Esophagus muscularis mucosa (tissue), 4 donors: Measurements from ENCODE around the gene QSOX2. TPM values are rescaled to one million over a fixed set of nuclear protein-coding genes. Genes with fewer than 3 reads are reported as not detected.

Experiments
- DNase-seq: peaks from one replicate; pipeline ENCODE4 v3.0.0-alpha.2; 2017; ENCODE audit errors: extremely low spot score
- H3K27ac ChIP-seq, 4 donors: fragments of 200-600 bp; sonication (generic); replicated peaks in 1 of 4; 1 replicate in 3 of 4; 2 replicates in 1 of 4; pipeline ENCODE4 v1.5.1; 2016 to 2019; ENCODE audit warnings: mild to moderate bottlenecking in 1 of 4
- H3K27me3 ChIP-seq, 4 donors: fragments of 200-600 bp; sonication (generic); one replicate each; pipeline versions ENCODE4 v1.5.1 to v1.6.0; 2016 to 2019
- H3K36me3 ChIP-seq, 4 donors: fragments of 200-600 bp; sonication (generic); one replicate each; pipeline ENCODE4 v1.5.1; 2016 to 2019
- H3K4me1 ChIP-seq, 4 donors: fragments of 200-600 bp; sonication (generic); one replicate each; pipeline ENCODE4 v1.5.1; 2016 to 2019
- H3K4me3 ChIP-seq, 4 donors: fragments of 200-600 bp; sonication (generic); 1 replicate in 2 of 4; 2 replicates in 2 of 4; pipeline ENCODE4 v1.5.1; 2016 to 2019; ENCODE audit warnings: mild to moderate bottlenecking in 4 of 4, moderate library complexity in 1 of 4
- H3K9me3 ChIP-seq, 4 donors: fragments of 200-600 bp; sonication (generic); 1 replicate in 3 of 4; 2 replicates in 1 of 4; pipeline ENCODE4 v1.5.1; 2016 to 2019
- EP300 ChIP-seq: sonication (generic); formaldehyde crosslinking; IDR thresholded peaks from one replicate; pipeline ENCODE4 v1.6.1; 2017; ENCODE audit warnings: antibody characterized with exemption
- POLR2A ChIP-seq: fragments of 450-650 bp; IDR thresholded peaks from one replicate; pipeline ENCODE4 v1.6.1; 2017; ENCODE audit warnings: antibody characterized with exemption, moderate library complexity, mild to moderate bottlenecking, low read depth
- POLR2AphosphoS5 ChIP-seq, 2 donors: sonication (generic); formaldehyde crosslinking; IDR thresholded peaks; one replicate each; pipeline ENCODE4 v1.6.1; 2017; ENCODE audit warnings: antibody characterized with exemption in 2 of 2
- WGBS: methylation state at CpG from one replicate; pipeline ENCODE4 v1.1.5; 2018; 5-methylcytosine and 5-hydroxymethylcytosine counted together
- intact Hi-C: fragments of 100-400 bp; cut with DNase I; formaldehyde crosslinking; loops from one replicate; pipeline ENCODE4 v1.15.1; 2023
- total RNA-seq, 4 donors: library from RNA; depleted of rRNA; stranded (reverse); fragments of >200 nt; gene quantifications; one replicate each; pipeline versions ENCODE4 v1.1.0 to v1.2.1, GENCODE V29; 2016
- TF ChIP-seq, protein P1 (sequence below), 3 experiments: fragments of 200-600 bp in 2 of 3; fragments of 450-650 bp in 1 of 3; sonication (generic) in 2 of 3; IDR thresholded peaks; one replicate each; pipeline ENCODE4 v1.5.1; 2017 to 2019; ENCODE audit warnings: antibody characterized with exemption in 3 of 3, mild to moderate bottlenecking in 2 of 3, moderate library complexity in 1 of 3

The QSOX2 gene
- total RNA-seq, 4 donors from 2014 or later, result 5.4 to 7.6 (median 6.3) TPM

DNA sequence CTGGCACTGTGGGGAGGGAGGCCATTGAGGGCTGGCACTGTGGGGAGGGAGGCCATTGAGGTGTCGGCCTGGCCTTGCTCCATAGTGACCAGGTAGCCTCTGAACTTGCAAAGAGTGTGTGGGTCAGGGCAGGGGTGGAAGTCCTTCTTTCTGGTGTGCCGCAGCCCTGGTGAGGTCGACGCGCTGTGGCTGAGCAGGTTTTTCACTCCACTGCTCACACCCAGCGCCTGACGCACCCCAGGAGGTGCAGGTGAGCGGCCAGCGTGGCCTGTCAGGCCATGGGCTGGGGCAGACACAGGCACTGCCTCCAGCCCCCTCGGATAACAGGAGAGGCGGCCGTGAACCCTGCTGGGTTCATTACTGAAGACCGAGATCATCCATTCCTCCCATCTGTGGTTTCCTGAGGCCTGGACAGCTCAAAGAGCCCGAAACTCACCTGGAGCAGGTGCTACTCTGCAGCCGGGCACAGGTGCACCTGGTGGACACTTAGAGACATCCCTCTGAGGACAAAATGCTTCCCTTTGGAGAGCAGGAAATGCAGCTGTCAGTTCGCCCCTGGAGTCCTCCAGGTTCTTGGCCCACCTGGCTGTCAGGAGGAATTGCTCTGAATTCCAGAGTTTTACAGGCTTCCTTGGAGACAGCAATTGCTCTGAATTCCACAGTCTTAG is 73.1 kb downstream of the QSOX2 start:
- WGBS, result 100% methylated on average over 2 of the region's 16 CpGs
- Histone ChIP-seq H3K36me3 (no peaks in the 10 kb centered on the region), H3K9me3 (no peaks in the 10 kb centered on the region), H3K4me3 (no peak overlapping the region), H3K27me3 (peaks cover 0 to 70% (median 6%) of the 10 kb centered on the region in 4 donors), H3K4me1 (no peaks in the 10 kb centered on the region), H3K27ac (no peak overlapping the region)
- no peak for DNase-seq
- no peak for TF ChIP-seq POLR2A
- TF ChIP-seq EP300, result no peak
- TF ChIP-seq, protein P1, sequence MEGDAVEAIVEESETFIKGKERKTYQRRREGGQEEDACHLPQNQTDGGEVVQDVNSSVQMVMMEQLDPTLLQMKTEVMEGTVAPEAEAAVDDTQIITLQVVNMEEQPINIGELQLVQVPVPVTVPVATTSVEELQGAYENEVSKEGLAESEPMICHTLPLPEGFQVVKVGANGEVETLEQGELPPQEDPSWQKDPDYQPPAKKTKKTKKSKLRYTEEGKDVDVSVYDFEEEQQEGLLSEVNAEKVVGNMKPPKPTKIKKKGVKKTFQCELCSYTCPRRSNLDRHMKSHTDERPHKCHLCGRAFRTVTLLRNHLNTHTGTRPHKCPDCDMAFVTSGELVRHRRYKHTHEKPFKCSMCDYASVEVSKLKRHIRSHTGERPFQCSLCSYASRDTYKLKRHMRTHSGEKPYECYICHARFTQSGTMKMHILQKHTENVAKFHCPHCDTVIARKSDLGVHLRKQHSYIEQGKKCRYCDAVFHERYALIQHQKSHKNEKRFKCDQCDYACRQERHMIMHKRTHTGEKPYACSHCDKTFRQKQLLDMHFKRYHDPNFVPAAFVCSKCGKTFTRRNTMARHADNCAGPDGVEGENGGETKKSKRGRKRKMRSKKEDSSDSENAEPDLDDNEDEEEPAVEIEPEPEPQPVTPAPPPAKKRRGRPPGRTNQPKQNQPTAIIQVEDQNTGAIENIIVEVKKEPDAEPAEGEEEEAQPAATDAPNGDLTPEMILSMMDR (IDR thresholded peaks at IDR 0.05), result no peak
- TF ChIP-seq POLR2AphosphoS5 (IDR thresholded peaks at IDR 0.05), result no peak
- intact Hi-C loops, result no loop called here

GRCh38 chr9:136171801-136172411 is 73.7 kb downstream of the QSOX2 start:
- Histone ChIP-seq H3K4me3 (no peak overlapping the region), H3K27ac (no peak overlapping the region), H3K27me3 (peaks cover 0 to 64% (median 6%) of the 10 kb centered on the region in 4 donors), H3K36me3 (no peaks in the 10 kb centered on the region), H3K9me3 (no peaks in the 10 kb centered on the region), H3K4me1 (no peaks in the 10 kb centered on the region)
- intact Hi-C loops, result no loop called here
- no peak for DNase-seq
- no peak for TF ChIP-seq EP300
- no peak for TF ChIP-seq POLR2A
- TF ChIP-seq, protein P1 (IDR thresholded peaks at IDR 0.05), result no peak
- no peak for TF ChIP-seq POLR2AphosphoS5 (IDR thresholded peaks at IDR 0.05)
- 91% methylated on average over 7 of the region's 11 CpGs for WGBS

DNA sequence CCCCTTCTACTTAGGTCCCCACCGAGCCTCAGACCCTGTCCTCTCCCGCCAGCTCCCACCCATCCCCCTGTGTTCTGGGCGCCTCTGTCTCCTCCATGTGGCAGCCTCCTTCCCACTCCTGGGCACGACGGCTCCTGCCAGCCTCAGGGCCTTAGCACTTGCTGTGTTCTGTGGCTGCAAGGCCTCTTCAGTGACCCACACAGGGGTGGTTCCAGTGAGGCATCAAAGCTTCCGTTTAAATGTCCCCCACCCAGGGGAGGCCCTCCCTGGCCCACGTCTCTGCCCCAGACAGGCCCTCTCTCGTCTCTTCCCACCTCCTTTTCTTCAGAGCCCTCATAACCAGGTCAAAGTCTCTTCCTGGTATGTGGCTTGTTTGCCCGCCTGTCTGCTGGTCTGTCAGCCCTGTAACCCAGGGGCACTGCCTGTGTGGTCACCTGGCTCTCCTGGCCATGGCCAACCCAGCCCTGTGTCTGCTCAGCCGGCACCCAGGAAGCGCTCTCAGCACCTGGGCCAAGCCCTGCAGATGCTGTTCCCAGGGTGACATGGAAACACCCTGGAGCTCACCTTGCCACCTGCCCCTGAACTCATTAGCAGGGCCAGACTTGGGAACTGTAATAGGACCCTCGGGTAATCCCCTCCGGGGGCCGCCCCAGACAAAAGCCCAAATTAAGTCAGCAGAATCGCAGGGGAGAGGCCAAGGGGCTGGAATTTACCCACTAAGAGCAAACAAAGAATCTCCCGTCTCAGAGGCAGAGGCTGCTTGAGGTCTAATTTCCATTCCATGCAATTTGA is 74.4 kb downstream of the QSOX2 start:
- Histone ChIP-seq H3K4me3 (no peak overlapping the region), H3K27ac (no peak overlapping the region), H3K27me3 (peaks cover 0 to 58% (median 6%) of the 10 kb centered on the region in 4 donors), H3K36me3 (no peaks in the 10 kb centered on the region), H3K4me1 (no peaks in the 10 kb centered on the region), H3K9me3 (no peaks in the 10 kb centered on the region)
- WGBS, result 62% methylated on average over 11 of the region's 16 CpGs
- TF ChIP-seq POLR2A (no peak), EP300 (no peak), POLR2AphosphoS5 (IDR thresholded peaks at IDR 0.05) (no peak)
- TF ChIP-seq, protein P1 (IDR thresholded peaks at IDR 0.05), result no peak
- intact Hi-C loops, result no loop called here
- DNase-seq, result no peak

DNA sequence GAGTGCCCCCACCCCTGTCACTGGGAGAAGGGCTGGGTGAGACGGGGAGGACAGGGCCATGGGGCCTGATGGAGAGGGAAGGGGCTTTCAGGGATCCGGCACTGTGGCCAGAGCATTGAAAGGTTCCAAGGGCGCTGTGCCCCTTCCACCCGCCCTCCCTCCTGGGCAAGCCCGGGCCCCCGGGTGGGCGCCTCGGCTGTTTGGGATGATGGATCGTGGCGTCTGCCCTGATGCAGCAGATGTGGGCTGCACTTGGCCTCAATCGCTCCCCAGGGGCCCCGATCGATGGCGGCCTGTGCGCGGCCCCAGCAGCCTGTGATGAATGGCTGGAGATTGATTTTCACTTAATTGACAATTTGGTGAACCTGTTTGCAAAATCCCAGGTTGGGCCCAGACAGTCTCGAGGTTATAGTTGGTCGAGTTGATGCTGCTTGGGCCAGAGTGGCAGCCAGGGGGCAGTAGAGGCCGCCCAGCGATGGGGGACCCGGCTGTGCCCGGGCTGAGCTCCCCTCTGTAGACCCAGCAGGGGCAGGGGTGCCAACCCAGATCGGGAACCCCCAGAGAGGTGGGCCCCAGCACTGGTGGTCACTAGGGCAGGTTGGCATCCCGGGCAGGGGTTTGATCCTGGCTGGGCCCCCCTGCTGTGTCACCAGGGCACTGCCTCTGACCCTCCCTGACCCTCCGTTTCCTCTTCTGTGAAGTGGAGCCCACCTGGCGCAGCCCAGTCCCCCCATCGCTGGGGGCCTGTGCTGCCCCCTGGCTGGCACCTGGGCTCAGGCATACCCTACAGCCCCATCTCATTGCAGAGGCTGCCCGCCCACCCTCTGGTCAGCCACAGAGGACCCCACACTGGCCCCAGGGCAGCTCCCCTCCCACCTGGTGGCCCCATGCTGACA is 75.4 kb downstream of the QSOX2 start:
- DNase-seq, result no peak
- no peak for TF ChIP-seq EP300
- TF ChIP-seq POLR2AphosphoS5 (IDR thresholded peaks at IDR 0.05), result no peak
- TF ChIP-seq, protein P1 (IDR thresholded peaks at IDR 0.05), result peak; percentile 30 to 51 (median 39)

More for the DNA sequence above, 75.4 kb downstream of the QSOX2 start:
- Histone ChIP-seq H3K4me1 (no peaks in the 10 kb centered on the region), H3K36me3 (no peaks in the 10 kb centered on the region), H3K27me3 (peaks cover 0 to 58% (median 6%) of the 10 kb centered on the region in 4 donors), H3K27ac (no peak overlapping the region), H3K9me3 (no peaks in the 10 kb centered on the region), H3K4me3 (no peak overlapping the region)
- 36% methylated on average over 7 of the region's 28 CpGs for WGBS
- intact Hi-C loops, result no loop called here
